ENCODE measurements around the gene ARHGEF10L. TPM values are rescaled to one million over a fixed set of nuclear protein-coding genes. Genes with fewer than 3 reads are reported as not detected.

The ARHGEF10L gene
- total RNA-seq, 2 experiments from 2014 or later = not detected

GRCh38 chr1:17540255-17541001 is 930 bp downstream of the ARHGEF10L start:
- H3K4me3 Mint-ChIP-seq = no peak overlapping the region
- H3K4me1 Mint-ChIP-seq (ENCODE audit: low read depth) = peaks cover 7% of the 10 kb centered on the region
- no peak for TF ChIP-seq CTCF (IDR thresholded peaks at IDR 0.05)
- H3K27ac Mint-ChIP-seq = no peak overlapping the region
- ATAC-seq = no peak
- H3K9me3 Mint-ChIP-seq = no peaks in the 10 kb centered on the region
- CTCF ChIA-PET = no interaction called here
- H3K36me3 Mint-ChIP-seq (ENCODE audit: low read depth) = no peaks in the 10 kb centered on the region
- intact Hi-C loops (cut with micrococcal nuclease) = no loop called here
- POLR2A ChIA-PET = no interaction called here
- peaks cover 35% of the 10 kb centered on the region for H3K27me3 Mint-ChIP-seq
- no peak for DNase-seq

GRCh38 chr1:17542645-17543044 is 3.1 kb downstream of the ARHGEF10L start:
- ChIA-PET POLR2A (no interaction called here), CTCF (interaction anchor here (1.9 kb wide), 1 partner anchor 64 kb away, joined by 5 read pairs; no protein-coding TSS in a partner anchor)
- no peak for ATAC-seq
- no peak overlapping the region for H3K4me3 Mint-ChIP-seq
- TF ChIP-seq CTCF (IDR thresholded peaks at IDR 0.05) = no peak
- peaks cover 34% of the 10 kb centered on the region for H3K27me3 Mint-ChIP-seq
- no peaks in the 10 kb centered on the region for H3K9me3 Mint-ChIP-seq
- no peak for DNase-seq
- H3K36me3 Mint-ChIP-seq (ENCODE audit: low read depth) = no peaks in the 10 kb centered on the region
- H3K4me1 Mint-ChIP-seq (ENCODE audit: low read depth) = peaks cover 7% of the 10 kb centered on the region
- intact Hi-C loops (cut with micrococcal nuclease) = no loop called here
- H3K27ac Mint-ChIP-seq = no peak overlapping the region

DNA sequence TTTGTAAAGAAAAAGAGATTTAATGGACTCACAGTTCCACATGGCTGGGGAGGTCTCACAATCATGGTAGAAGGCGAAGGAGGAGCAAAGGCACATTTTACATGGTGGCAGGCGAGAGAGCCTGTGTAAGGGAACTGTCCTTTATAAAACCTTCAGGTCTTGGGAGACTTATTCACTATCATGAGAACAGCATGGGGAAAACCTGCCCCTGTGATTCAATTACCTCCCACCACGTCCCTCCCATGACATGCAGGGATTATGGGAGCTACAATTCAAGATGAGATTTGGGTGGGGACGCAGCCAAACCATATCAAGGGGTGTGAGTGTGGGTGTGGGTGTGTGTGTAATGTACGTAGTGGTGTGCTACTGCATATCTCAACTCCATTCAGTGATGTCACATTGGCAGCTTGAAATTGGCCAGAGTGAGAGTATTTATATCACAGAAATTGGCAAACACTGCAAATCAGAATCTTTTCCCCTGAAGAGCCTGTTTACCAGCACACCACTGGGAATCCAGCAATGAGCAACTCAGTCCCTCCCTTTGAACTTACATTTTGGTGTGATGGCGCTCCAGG is 5.4 kb downstream of the ARHGEF10L start:
- Mint-ChIP-seq H3K4me3 (no peak overlapping the region), H3K4me1 (ENCODE audit: low read depth) (peaks cover 5% of the 10 kb centered on the region), H3K9me3 (no peaks in the 10 kb centered on the region), H3K27me3 (peaks cover 29% of the 10 kb centered on the region), H3K27ac (no peak overlapping the region), H3K36me3 (ENCODE audit: low read depth) (no peaks in the 10 kb centered on the region)
- ChIA-PET POLR2A (no interaction called here), CTCF (no interaction called here)
- intact Hi-C loops (cut with micrococcal nuclease) = no loop called here
- DNase-seq = no peak
- ATAC-seq = no peak
- TF ChIP-seq CTCF (IDR thresholded peaks at IDR 0.05) = no peak

DNA sequence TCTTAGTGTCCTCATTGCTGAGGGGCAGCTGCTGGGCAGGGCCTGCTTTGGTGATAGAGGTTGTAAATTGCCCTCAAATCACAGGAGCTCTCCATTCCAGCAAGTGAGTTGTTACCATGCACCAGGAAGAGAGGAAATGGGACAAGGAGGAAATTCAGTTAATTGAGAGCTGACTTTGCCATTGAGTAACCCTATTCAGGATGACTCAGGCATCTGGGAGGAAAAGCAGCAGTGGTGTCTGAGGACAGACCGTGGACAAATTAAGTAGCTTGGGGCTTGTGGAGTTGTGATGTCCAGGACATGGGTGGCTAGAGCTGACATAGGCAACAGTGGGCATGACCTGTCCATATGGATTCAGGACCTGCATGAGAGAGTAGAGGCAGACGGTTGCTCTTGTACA is 5.9 kb downstream of the ARHGEF10L start:
- intact Hi-C loops (cut with micrococcal nuclease) = no loop called here
- Mint-ChIP-seq H3K27ac (no peak overlapping the region), H3K27me3 (peaks cover 28% of the 10 kb centered on the region), H3K9me3 (no peaks in the 10 kb centered on the region), H3K36me3 (ENCODE audit: low read depth) (no peaks in the 10 kb centered on the region), H3K4me1 (ENCODE audit: low read depth) (peaks cover 5% of the 10 kb centered on the region), H3K4me3 (no peak overlapping the region)
- CTCF ChIA-PET = no interaction called here
- no peak for ATAC-seq
- POLR2A ChIA-PET = no interaction called here
- TF ChIP-seq CTCF (IDR thresholded peaks at IDR 0.05) = no peak
- no peak for DNase-seq

DNA sequence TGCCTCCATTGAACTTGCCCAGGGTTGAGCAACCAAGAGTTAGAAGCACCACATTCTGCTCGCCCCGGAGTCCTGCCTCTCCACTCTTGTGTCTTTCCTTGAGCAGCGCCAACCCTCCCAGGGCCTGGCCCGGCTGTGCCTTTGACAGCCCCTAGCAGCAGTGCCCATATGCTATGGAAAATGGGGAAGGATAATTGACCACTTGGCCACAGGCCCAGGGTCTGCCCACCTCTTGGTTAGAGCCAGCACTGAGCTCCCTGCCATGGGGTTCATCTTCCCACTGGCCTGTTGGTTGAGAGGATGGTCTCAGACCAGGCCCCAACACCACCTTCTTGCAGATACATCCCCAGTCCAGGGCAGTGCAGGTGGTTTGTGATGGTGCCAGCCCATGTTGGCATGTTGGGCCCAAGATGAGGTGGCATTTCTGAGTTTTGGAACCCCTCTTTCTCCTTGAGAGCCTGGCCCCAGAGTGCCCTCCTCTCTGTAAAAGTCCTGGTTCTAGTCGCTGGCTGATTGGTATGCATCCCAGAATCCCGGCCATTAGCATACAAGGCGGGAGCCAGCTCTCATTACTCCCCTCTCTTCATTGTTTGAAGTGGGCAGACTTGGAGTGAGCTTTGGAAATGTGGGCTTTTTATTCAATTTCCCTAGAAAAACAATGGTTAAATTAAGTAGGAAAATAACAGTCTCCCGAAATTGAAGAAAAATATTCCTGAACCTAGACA is 7.6 kb downstream of the ARHGEF10L start:
- CTCF ChIA-PET = interaction anchor here (1.6 kb wide), 1 partner anchor 52 kb away, joined by 3 read pairs; no protein-coding TSS in a partner anchor
- Mint-ChIP-seq H3K9me3 (no peaks in the 10 kb centered on the region), H3K27me3 (peaks cover 18% of the 10 kb centered on the region), H3K36me3 (ENCODE audit: low read depth) (no peaks in the 10 kb centered on the region), H3K4me1 (ENCODE audit: low read depth) (no peaks in the 10 kb centered on the region), H3K4me3 (no peak overlapping the region), H3K27ac (no peak overlapping the region)
- POLR2A ChIA-PET = no interaction called here
- DNase-seq (no peak), ATAC-seq (no peak)
- intact Hi-C loops (cut with micrococcal nuclease) = no loop called here
- TF ChIP-seq CTCF (IDR thresholded peaks at IDR 0.05) = no peak

All from activated CD8-positive, alpha-beta T cell treated with anti-CD3 and anti-CD28 coated beads for 36 hours (primary cell).